ENCODE data around the gene CD1D.

DNA sequence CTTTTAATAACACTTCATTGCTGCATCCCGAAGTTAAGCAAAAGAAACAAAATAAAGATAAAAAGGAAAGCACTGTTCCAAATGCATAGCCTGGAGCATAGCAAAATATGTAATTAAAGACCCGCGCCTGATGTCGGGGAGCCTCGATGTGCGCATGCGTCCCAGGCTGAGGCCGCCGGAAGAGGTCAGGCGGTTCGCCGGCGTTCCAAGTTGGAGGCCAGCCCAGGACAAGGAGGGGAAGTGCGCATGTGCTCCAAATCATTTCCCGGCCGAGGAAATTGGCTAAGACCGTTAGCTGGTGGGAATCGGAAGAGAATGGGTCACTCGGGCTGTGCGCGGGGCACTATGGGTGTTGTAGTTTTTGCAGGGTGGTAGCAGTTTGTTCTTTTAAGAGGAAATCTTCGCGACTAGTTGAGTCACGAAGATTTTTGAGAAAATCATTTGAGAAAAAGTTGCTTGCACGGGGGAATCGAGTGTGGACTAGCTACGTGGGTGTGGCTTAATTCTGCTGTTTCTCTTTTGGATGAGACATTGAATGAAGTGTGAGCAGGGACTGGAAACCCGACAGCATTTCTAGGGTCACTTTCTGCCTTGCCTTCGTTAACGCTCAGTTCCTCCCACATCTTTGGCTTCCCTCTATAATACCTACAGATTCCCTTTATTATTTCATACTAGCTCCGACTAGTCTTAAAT lies 31.0 kb upstream of the CD1D start:
- TF ChIP-seq, protein P1, sequence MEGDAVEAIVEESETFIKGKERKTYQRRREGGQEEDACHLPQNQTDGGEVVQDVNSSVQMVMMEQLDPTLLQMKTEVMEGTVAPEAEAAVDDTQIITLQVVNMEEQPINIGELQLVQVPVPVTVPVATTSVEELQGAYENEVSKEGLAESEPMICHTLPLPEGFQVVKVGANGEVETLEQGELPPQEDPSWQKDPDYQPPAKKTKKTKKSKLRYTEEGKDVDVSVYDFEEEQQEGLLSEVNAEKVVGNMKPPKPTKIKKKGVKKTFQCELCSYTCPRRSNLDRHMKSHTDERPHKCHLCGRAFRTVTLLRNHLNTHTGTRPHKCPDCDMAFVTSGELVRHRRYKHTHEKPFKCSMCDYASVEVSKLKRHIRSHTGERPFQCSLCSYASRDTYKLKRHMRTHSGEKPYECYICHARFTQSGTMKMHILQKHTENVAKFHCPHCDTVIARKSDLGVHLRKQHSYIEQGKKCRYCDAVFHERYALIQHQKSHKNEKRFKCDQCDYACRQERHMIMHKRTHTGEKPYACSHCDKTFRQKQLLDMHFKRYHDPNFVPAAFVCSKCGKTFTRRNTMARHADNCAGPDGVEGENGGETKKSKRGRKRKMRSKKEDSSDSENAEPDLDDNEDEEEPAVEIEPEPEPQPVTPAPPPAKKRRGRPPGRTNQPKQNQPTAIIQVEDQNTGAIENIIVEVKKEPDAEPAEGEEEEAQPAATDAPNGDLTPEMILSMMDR (IDR thresholded peaks at IDR 0.05), result no peak
- TF ChIP-seq POLR2A (IDR thresholded peaks at IDR 0.05), result no peak
